Heart left ventricle (tissue), 13 donors: ENCODE results near the gene NFKBIB.

Experiments used
- CTCF ChIP-seq, 12 donors: fragments of 200-600 bp; sonication (generic) in 4 of 12; IDR thresholded peaks; one replicate each; pipeline versions ENCODE4 v1.5.0 to v1.8.0; 2018 to 2022; ENCODE audit warnings: antibody characterized with exemption in 12 of 12, mild to moderate bottlenecking in 5 of 12
- POLR2A ChIP-seq, 2 donors: fragments of 450-650 bp; IDR thresholded peaks; one replicate each; pipeline ENCODE4 v1.6.1; 2017; ENCODE audit warnings: antibody characterized with exemption in 2 of 2, mild to moderate bottlenecking in 2 of 2, moderate library complexity in 2 of 2
- donor health status: ischemic (EF 13 %, LVEDD 7.1; RV severe dilation, severe dysfunction).
- donor health status: DM: no; HTN: yes; CAD: no.
- donor health status: DM: no; HTN: no; CAD: no.
- donor health status: ischemic (EF 25% LVEDD 6.9; RV normal size, moderate dysfunction).
- donor health status: ischemic (EF 25% LVEDD 5.7; RV mildly dilated, moderate dysfunction).
- donor health status: ischemic (EF 35%, LVEDD 5.7; RV mildly dilated, moderate dysfunction).
- donor health status: nonischemic (EF 11% LVEDD 7.7; RV severe dilation, severe dysfunction).
- donor health status: DM: yes; HTN: yes; CAD: no.
- donor health status: PGD.
- donor health status: ischemic (EF 29% LVEDD 5.4; RV normal size, mild dysfunction).
- donor health status: nonischemic (EF 23%, LVEDD 6.1; RV moderate dilation, normal function).

- TF ChIP-seq CTCF (IDR thresholded peaks at IDR 0.05) = no peak
- no peak for TF ChIP-seq POLR2A (IDR thresholded peaks at IDR 0.05)
Measured at GRCh38 chr19:38951187-38951586, 51.4 kb downstream of the NFKBIB start.
